HG03039 (cell line): ENCODE measurements around the gene PARP2.
"Not testable (repeated sequence)": the region's sequence is repeated elsewhere in the genome, so short reads cannot be mapped to it uniquely, and the experiment has no call there.

Source experiments
- ATAC-seq: cut with Tn5 transposase; IDR thresholded peaks from one replicate; pipeline ENCODE4 v1.9.1; 2021; ENCODE audit warnings: mild to moderate bottlenecking, moderate library complexity; ENCODE audit not compliant: unreplicated experiment

Gene PARP2

DNA sequence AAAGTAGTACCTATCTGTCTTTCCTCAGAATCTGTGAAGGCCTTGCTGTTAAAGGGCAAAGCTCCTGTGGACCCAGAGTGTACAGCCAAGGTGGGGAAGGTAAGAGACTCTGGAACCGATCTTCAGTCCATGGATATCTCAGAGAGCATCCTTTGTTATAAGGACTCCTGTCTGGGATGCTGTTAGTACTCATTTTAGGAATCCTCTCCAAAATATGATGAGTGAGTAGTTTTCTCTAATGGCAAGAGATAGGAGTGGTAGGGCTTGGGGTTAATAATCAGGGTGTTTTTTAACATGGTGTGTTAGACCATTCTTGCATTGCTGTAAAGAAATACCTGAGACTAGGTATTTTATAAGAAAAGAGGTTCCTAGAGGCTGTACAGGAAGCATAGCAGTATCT, 1.9 kb downstream of the PARP2 start:
- ATAC-seq, result no peak

DNA sequence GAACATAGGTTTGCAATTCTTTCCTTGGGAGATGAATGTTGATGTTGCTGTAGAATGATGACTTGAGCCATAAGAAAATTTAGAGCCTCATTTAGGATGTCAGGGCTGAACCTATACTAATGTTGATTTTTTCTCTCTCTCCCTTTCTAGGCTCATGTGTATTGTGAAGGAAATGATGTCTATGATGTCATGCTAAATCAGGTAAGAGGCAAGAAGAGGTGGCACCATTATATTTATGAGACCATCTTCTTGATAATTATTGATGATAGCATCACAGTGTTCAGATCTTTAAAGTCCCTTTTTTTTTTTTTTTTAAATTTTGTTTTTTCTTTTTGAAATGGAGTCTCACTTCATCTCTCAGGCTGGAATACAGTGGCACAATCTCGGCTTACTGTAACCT, 3.3 kb downstream of the PARP2 start:
- ATAC-seq, result no peak

DNA sequence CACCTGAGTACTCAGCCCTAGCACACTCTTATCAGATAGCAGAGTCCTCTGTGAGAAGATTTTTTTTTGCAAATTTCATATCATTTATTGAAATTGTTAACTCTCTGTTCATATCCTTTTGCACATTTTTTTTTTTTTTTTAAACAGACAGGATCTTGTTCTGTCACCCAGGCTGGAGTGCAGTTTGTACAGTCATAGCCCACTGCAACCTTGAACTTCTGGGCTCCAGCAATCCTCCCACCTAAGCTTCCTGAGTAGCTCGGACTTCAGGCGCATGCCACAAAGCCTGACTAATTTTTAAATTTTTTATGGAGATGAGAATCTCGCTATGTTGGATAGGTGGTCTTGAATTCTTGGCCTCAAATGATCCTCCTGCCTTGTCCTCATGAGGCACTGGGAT, 4.3 kb downstream of the PARP2 start:
- no peak for ATAC-seq

DNA sequence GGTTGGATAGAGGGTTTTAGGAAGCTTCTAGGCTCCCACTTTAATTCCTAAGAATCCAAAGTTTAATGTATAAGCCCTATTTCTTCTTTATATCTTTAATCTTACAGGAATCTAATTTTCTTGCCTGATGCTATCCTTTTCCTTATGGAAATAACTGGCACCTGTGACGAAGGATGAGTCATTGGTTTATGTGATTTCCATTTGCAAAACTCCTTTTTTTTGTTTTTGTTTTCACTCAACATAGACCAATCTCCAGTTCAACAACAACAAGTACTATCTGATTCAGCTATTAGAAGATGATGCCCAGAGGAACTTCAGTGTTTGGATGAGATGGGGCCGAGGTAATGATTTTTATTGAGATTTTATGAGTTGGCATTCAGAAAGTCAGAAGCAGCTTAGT, 6.8 kb downstream of the PARP2 start:
- ATAC-seq, result no peak

DNA sequence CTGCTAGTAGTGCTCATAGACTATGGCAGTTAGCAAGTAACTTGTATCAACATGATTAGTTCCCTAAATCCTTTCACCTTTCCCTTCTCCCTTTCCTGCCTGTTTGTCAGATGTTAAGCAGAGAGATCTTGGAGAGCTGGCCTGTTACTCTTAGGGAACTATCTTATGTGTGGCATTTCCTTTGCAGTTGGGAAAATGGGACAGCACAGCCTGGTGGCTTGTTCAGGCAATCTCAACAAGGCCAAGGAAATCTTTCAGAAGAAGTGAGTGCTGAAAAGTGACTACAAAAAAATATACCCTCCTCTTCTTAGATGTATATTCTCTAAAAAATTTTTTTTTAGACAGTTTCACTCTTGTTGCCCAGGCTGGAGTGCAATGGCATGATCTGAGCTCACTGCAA, 7.4 kb downstream of the PARP2 start:
- ATAC-seq, result no peak

DNA sequence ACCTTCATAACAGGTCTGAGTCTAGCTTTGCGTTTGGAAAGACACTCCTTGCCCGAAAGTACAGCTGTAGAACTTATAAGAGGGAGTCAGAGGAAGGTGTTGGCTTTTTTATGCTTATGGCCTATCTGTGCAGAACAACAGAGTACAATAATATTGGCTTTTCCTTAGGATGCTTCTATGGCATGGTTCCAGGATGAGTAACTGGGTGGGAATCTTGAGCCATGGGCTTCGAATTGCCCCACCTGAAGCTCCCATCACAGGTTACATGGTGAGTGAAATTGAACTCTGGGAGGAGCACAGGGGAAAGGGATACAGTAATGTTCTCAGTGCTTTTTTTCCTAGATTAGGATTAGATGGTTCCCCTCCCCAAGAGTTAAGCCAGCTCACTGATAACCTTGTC, 13.0 kb downstream of the PARP2 start:
- no peak for ATAC-seq

DNA sequence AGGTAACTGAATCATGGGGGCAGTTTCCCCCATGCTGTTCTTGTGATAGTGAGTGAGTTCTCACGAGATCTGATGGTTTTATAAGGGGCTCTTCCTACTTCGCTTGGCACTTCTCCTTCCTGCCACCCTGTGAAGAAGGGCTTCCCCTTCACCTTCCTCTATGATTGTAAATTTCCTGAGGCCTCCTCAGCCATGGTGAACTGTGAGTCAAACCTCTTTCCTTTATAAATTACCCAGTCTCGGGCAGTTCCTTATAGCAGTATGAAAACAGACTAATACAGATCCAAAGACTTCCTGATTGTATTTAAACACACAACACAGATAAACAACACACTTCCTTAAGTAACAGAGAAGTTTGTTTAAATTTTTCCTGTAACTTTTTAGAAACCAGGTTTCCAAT, 15.0 kb downstream of the PARP2 start:
- ATAC-seq, result not testable (repeated sequence)

DNA sequence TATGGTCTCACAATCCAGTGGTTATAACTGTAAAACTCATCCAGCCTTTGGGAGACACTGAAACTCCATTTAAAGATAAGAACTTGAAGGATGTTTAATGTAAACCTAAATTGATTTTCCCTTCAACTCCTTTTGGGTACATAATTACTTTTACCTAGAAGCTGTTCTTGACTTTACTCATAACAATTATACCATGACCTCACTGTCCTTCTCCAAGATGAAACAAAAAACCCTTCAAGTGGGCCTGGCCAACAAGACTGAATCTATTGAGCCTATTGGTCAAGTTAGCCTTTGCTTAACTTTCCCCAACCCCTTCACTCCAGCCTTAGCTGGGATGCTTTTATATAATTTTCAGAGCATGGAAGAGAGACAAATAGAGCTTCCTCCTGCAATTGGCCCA, 22.5 kb downstream of the PARP2 start:
- no peak for ATAC-seq

DNA sequence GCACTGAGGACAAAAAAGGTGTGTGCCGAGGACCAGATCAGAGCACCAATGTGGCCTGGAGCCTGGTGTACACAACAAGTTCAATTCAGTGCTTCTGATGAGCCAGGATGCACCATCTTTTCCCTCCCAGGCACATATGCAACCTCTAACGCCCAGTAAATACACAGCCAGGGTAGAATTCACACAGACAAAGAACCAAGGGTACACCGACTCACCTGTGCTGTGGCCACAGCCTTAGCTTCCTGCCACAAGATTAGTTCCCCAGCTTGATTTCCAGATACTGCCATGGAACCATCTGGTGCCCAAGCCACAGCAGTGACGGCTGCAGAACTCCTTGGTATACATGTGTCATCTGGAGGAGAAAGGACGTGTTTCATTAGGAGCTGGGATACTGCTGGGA, 29.4 kb downstream of the PARP2 start:
- no peak for ATAC-seq

DNA sequence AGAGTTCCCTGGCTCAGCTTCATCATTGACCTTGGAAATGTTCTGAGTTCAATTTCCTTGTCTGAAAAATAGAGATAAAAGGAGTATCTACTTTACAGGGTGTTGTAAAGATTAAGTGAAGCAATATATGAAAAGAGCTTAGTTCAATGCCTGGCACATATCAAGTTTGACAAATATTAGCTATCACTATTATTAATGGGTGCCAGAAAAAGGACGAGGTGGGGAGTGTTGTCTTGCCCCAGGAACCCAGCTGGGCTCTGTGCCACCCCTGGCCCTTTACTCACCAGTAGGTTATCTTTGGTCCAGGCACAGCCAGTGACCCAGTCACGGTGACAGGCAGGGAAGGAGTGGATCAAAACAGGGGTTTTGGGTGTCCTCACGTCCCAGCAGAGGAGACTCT, 32.0 kb downstream of the PARP2 start:
- no peak for ATAC-seq

DNA sequence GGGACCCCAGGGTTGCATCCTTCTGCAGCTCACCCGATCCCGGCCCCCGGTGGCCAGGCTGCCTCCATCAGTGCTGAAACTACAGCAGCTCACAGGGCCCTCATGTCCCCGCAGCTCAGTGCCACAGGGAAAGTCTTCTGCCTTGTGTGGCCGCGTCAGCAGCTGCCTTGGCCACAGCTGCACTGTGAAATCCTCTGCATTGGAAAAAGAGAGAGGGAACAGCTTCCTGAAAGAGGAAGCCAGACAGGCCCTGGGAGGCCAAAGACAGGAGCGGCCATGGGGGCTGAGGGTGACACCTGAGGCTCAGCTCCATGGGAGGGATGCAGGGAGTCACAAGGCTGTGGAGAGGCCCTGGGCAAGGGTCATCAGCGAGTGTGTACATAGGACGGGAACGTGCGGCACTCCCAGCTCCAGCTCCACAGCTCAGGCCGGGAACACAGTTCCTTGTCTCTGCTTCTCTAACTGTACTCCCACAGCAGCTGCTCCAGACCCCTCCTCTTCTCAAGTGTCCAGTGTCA, 32.7 kb downstream of the PARP2 start:
- ATAC-seq, result no peak

DNA sequence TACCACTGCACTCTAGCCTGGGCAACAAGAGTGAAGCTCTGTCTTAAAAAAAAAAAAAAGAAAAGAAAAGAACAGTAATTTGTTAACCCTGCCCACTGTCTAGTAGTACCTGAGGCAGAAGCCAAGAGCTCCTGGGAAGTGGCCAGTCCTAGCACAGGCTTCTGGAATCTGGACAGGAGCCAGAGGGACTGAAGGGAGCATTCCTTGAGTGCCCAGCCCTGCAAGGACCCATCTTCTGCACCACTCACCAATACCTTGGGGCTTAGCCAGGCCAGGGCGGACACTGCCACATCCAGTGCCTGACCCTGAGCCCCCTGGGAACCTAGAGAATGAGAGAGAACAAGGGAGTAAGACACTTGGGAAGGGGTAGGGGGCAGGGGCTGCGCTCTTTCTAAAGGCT, 33.7 kb downstream of the PARP2 start:
- ATAC-seq, result no peak

DNA sequence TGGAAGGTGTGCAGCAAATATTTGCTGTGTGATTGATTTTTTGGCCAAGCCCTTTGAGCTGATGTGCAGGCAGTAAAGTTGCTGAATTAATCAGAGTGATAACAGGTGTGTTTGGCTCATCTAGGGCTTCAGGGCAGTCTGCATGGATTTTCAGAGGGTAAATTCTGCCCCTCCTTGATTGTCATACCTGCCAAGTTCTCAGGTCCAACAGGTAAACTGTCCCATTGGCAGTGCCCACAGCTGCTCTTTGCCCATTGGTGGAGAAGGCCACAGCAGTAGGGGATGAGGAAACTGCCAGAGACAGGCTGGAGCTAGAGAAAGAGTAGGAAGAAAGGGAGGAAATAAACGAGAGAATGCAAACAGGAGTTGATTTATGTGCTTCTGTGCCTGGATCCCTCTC, 36.3 kb downstream of the PARP2 start:
- no peak for ATAC-seq

DNA sequence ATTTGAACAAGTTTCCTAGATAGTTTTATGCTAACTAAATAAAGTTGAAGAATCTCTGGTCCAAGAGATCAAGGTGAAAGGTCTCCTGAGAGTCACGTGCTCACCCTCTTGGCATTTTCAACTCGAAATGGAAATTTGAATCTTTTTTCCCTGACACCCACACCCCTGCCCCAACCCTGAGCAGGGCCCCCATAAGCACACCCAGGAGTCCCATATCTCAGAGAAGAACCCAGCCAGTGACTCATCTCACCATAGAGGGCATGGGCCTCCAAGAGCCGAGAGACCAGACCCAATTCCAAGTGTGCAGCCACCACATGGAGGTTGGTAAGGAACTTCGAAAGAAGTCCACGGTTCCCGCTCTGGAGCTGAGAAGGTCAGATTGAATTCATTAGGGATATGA, 37.2 kb downstream of the PARP2 start:
- no peak for ATAC-seq

DNA sequence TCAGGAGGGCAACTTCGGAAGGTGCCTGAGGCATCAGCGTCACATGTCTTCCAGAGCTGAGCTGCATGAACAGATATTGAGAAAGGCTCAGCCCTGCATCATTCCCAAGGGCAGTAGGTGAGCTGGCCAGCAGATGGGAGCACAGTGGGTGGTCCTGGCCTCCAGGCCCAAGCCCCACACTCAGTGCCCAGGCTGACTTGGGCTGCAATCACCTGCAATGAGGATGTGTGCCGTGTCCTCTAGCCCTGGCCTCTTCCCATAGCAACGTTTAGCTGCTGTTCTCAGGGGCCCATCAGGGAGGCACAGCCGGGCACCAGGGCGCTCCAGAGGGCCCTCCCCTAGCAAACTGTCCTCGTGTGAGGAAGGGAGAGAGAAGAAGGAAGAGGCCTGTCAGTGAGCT, 37.9 kb downstream of the PARP2 start:
- ATAC-seq, result no peak

DNA sequence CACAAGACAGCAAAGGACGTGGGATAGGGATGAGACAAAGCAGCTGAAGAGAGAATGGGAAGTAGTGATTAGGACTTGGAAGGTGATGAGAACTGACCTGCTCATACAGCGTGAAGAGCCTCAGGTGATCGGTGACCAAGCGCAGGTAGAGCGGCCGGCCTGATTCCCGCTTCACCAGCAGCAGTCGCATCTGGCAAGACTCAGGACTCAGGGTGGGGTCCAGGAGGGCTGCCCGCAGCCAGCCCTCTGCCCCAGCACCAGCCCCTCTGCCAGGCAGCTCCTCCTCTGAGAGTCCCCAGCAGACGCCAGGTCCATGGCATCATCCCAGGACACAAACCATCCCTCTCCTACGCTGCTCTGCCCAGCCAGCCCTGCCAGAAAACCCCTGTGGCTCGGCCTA, 39.1 kb downstream of the PARP2 start:
- no peak for ATAC-seq

DNA sequence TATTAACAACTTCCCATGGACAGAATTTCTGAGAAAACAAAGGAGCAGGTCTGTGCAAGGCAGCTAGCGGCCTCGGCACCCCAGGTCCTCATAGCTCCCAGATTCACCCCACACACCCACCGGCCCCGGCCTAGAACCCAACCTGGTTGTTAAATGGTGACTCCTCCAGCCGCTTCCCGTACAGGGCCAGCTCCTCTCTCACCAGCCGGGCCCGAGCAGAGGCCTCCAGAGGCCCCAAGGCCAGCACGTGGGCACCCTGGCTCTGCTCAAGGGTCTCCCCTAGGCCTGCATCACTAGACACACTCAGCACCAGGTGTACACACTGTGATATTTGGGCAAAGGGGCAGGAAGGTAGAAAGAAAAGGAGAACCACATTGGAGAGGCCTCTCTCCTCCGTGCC, 39.6 kb downstream of the PARP2 start:
- no peak for ATAC-seq

DNA sequence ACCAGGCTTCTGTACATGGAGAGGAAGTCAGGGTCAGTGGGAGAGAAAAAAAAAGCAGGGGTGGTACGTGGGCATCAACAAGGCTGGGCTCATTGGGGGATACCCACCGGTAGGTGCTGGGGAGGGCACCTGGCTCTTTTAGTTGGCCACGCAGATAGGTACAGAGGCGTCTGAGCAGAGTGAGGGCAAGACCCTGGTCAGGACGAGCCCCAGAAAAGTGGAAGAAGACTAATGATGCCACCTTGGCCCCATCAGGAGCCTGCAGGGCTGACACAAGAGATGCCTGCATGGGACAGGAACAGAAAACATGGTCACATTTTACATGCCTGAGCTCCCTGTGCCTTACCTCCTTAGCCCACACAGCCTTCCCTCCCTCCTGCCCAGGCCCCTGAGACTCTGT, 40.2 kb downstream of the PARP2 start:
- ATAC-seq, result no peak

DNA sequence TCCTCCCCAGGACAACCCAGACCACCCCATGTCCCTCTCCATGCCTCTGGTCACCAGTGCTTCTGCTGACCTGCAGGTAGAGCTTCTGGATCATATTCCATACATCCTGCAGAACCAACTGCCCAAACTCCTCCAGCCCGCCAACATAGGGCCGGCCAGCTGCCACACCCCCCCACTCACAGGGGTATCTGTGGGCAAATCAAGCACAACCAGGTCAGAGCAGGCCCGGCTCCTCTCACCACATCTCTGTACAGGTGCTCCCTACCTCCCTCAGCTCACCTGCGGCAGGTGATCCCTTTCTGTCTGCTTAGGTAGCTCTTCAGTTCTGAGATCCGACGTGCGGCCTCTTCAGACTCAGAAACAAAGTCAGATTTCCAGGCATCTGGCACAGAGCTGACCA, 40.9 kb downstream of the PARP2 start:
- ATAC-seq, result no peak

DNA sequence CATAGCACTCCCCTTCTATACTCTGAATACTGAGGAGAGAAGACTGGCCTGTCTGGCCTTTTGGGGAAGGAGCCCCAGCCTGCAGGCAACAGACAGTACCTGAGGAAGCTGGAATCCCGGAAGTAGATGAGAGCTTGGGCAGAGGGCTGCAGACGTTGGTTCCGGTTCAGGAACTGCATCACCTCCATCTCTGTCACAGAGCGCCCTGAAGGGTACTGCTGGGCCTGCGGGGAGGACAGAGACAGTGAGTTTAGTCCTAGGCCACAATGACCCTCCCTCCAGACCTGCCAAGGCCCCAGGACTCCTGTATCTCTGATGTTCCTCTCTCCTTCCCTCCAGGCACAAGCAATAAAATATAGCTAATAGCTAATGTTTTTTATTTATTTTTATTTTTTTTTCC, 41.5 kb downstream of the PARP2 start:
- no peak for ATAC-seq

DNA sequence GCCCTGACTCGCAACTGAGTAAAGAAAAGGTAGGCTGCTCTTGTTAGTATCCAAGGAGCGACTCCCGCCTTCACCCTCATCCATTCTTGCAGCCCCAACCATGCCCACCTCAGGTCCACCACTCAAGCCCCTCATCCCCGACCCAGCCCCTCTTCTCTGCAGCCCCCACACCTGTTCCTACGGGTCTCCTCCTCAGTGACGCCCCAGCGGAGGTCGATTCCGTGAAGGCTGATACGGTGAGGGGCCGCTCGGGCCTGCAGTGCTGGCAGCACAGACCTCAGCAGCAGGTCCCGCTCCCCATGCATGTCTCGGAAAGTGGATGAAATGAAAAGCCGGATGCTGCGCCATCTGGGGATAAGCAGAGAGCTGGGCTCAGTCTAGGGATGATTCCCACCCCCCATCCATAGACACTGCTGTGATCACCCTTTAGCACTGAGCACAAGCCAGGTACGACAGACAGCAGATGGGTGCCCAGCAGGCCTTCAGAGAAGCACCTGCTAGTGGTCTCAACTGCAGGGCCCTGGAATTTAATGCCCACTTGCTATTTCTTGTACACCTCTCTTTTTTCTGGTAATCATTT, 42.9 kb downstream of the PARP2 start:
- no peak for ATAC-seq

DNA sequence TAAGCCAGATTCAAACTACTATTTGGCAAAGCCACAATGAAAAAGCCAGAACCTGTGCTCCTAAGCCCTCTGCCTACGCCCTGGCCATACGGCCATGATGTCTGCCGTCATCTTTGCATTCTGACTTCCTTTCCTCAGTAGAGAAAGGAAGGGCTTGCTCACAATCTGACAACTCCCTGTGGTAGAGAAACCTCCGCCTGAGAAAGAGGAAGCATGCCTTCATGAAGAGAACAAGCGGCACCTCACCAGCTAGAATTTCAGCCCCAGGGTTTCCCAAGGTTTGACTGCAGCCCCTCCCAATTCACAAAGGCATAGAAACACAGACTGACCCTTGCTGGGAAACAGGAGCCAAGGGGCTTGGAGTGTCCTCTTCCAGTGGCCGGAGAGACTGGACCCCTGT, 44.1 kb downstream of the PARP2 start:
- no peak for ATAC-seq

DNA sequence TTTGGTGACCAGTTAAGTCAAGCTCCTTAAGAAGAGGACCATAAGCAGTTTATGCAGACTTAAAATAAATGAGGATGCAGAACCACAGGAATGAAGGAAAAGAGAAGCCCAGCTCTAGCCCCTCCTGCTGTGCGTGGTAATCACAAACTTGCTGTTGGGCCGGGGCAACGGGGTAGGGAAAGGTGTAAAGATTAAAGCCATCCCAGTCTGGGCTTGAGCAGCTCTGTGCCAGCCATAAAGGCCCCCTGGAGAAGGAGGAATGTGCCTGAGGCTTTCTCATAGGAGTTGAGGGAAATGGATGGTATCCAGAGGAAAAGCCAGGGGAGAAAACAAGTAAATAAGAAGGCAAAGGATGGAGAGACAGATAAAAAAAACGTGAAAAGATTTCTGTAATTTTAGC, 44.7 kb downstream of the PARP2 start:
- no peak for ATAC-seq

DNA sequence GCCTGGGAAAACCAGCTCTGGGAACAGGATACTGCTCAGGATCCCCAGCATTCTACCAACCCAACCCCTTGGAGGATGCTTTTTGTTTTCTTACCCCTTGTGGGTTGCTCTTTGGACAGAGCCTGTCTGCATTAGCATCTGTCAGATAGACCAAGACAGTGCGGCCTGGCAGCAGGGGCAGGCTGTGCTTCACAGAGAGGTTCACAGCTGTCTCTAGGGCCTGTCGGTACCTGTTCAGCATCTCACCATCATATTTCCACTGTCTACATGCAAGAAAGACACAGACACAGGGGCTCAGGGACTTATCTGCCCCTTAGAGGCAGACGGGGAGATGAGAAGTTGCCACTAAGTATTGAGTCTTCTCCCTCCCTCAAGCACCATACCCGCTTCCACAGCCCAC, 48.1 kb downstream of the PARP2 start:
- no peak for ATAC-seq
